Stimulated activated CD8-positive, alpha-beta memory T cell treated with anti-CD3 and anti-CD28 coated beads, Interleukin-2, amount 100 ng/mL, for 1 hour (primary cell): Measurements from ENCODE around the gene ZNF24.

Source experiments
- DNase-seq, 2 donors: peaks; one replicate each; pipeline ENCODE4 v3.0.0-alpha.2; 2020; ENCODE audit warnings: low read depth in 2 of 2

The ZNF24 gene

GRCh38 chr18:35355140-35355618, 11.0 kb upstream of the ZNF24 start:
- peak in 1 of 2 donors; percentile 36 for DNase-seq

- DNase-seq = no peak
Observed at GRCh38 chr18:35352778-35353177, 8.6 kb upstream of the ZNF24 start.

DNA sequence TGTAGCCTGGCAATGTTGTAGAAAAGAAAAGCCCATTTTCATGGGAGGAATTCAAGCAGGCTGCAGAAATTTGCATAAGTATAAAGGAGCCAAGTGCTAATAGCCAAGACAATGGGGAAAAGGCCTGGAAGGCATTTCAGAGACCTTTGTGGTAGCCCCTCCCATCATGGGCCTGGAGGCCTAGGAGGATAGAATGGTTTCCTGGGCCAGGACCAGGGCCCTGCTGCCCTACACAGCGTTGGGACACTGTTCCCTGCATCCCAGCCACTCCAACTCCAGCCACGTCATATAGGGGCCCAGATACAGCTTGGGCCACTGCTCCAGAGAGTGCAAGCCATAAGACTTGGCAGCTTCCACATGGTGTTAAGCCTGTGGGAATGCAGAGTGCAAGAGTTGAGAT, 8.1 kb upstream of the ZNF24 start:
- no peak for DNase-seq

DNA sequence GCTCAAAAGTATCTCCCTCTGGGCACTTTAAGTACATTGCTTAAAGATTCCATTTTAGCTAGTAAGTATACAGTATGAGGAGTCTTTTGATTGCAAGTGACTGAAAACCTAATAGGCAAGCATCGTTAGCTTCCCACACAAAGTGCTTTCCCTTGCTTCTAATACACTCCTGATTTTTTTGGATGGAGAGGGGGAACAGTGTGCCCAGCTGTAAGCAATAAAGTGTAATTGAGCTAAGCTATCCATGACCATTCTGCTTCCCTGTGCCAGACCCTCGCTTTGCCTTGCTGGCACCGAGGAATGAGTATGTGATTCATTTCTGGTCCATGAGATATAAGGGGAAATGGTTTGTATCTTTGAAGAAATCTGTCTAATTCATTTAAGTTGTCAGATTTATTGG, 3.8 kb upstream of the ZNF24 start:
- no peak for DNase-seq

DNA sequence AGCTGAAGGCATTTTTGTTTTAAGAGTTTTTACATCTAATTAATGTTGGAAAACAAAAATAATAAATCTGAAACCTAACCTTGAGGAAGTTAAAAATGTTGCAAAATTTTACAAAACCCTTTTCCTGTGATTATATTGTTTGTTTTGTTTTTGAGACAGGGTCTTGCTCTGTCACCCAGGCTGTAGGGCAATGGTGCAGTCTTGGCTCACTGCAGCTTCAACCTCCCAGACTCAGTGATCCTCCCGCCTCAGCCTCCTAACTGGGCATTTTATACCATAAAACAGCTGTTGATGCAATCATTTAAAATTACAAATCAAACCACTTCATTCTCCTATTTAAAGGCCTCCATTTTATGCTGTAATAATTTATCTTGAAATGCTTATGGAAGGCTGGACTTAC, 1.7 kb upstream of the ZNF24 start:
- DNase-seq = no peak

- DNase-seq = no peak
Observed at GRCh38 chr18:35345460-35345921, 1.3 kb upstream of the ZNF24 start.

- DNase-seq = no peak
Observed at GRCh38 chr18:35344736-35345459, 678 bp upstream of the ZNF24 start.

- DNase-seq = no peak
Observed at GRCh38 chr18:35343488-35343935, 708 bp downstream of the ZNF24 start.

DNA sequence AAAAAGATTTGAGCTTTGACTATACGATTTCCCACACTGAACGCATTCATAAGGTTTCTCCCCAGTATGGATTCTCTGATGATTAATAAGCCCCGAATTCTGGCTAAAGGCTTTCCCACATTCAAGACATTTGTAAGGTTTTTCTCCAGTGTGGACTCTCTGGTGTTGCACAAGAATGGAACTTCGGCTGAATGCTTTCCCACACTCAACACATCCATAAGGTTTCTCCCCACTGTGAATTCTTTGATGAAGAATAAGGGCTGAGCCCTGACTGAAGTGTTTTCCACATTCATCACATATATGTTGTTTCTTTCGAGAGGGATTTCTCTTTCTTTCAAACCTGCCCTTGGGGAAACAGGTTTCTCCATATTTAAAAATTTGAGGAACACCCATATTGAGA, 6.9 kb downstream of the ZNF24 start:
- no peak for DNase-seq

DNA sequence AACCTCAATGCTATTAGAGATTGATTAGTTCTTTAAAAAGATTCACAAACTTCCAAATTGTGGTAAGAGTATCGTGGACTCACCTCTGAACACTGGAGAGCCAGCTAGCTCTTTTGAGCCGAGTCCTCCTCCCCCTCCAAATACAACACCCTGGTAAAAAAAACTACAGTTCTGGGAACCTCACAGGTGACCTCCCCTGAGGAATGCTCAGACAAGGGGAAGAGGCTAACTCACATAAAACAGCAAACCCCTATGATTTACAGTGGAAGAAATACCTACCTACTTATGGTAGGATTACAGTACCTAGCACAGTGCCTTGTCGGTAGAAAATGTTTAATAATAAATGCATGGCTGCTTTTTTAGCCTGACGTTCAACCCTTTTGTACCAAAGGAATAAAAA, 8.4 kb downstream of the ZNF24 start:
- DNase-seq = no peak

- no peak for DNase-seq
Observed at GRCh38 chr18:35334821-35335220, 9.4 kb downstream of the ZNF24 start.

- DNase-seq = no peak
Observed at GRCh38 chr18:35334212-35334611, 10.0 kb downstream of the ZNF24 start.

GRCh38 chr18:35331367-35332087, 12.7 kb downstream of the ZNF24 start:
- no peak for DNase-seq

GRCh38 chr18:35328868-35329267, 15.4 kb downstream of the ZNF24 start:
- no peak for DNase-seq

- no peak for DNase-seq
Observed at GRCh38 chr18:35326695-35327387, 17.4 kb downstream of the ZNF24 start.

GRCh38 chr18:35324926-35325655, 19.1 kb downstream of the ZNF24 start:
- no peak for DNase-seq

GRCh38 chr18:35322486-35323458, 21.4 kb downstream of the ZNF24 start:
- no peak for DNase-seq

- DNase-seq = no peak
Observed at GRCh38 chr18:35311496-35311895, 32.7 kb downstream of the ZNF24 start.

- no peak for DNase-seq
Observed at GRCh38 chr18:35306588-35307250, 37.5 kb downstream of the ZNF24 start.

DNA sequence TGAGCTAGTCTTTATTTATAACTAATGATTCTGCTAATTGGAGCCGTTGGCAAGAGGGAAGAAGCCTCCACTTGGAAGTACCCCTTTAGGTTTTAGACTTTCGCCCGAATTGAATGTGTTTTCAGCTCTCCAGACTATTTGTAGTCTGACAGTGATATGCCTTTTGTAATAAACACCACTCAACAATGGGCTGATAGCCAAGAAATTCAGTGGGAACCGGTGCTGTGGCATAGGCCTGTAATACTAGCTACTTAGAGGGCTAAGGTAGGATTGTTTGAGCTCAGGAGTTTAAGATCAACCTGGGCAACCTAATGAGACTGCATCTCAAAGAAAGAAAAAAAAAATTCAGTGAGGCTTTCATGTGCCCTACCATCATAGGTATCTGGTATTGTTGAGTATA, 40.6 kb downstream of the ZNF24 start:
- no peak for DNase-seq
